Measurements from ENCODE around the gene B4GALT2.

Gene B4GALT2

DNA sequence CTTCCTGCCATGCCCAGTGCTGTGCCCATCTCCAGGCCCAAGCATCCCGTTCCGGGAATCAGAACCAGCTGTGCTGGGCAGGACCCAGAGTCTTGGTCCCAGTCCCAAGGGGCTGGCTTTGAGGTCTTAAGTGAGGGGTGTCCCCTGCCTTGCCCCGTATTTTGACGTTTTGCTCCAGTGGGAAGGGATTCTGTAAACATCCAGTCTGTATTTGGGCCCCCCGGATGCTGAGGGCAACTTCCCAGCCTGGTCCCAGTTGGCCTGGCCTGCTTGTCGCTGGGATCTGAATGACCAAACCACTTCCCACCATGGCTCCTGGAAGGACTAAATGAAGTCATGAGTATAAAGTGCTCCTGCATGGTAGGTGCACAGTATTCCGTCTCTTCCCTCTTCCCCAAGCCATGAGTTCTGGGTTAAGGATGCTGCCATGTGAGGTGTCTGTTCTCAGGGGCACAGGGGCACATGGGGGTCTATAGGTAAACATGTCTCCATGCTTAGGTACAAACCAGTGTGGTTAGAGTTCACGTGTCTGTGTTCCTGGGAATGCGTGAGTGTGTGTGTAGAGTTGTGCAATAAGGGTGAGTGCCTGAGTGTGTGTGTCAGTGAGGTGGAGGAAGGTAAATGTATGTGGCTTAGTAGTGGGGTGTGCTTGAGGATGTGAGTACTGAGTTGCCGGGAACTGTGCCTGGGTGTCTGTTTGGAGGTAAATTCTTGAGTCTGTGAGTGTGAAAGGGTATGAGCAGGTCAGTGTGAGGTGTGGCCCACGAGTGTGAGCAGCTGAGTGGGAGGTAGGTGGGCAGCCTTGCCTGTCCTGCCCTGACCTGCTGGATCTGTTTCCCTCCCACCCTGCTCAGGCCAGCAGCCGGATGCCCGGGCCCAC, 1.5 kb downstream of the B4GALT2 start:
- peak; percentile 36 for DNase-seq (ENCODE audit: low read depth)

DNA sequence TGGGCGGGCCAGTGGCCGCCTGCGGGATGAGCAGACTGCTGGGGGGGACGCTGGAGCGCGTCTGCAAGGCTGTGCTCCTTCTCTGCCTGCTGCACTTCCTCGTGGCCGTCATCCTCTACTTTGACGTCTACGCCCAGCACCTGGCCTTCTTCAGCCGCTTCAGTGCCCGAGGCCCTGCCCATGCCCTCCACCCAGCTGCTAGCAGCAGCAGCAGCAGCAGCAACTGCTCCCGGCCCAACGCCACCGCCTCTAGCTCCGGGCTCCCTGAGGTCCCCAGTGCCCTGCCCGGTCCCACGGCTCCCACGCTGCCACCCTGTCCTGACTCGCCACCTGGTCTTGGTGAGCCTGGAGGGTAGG, 2.1 kb downstream of the B4GALT2 start:
- no peak for DNase-seq (ENCODE audit: low read depth)
- H3K4me3 ChIP-seq (replicated peaks; ENCODE audit: low read depth, low read length): no peak overlapping the region
- TF ChIP-seq, protein P1, sequence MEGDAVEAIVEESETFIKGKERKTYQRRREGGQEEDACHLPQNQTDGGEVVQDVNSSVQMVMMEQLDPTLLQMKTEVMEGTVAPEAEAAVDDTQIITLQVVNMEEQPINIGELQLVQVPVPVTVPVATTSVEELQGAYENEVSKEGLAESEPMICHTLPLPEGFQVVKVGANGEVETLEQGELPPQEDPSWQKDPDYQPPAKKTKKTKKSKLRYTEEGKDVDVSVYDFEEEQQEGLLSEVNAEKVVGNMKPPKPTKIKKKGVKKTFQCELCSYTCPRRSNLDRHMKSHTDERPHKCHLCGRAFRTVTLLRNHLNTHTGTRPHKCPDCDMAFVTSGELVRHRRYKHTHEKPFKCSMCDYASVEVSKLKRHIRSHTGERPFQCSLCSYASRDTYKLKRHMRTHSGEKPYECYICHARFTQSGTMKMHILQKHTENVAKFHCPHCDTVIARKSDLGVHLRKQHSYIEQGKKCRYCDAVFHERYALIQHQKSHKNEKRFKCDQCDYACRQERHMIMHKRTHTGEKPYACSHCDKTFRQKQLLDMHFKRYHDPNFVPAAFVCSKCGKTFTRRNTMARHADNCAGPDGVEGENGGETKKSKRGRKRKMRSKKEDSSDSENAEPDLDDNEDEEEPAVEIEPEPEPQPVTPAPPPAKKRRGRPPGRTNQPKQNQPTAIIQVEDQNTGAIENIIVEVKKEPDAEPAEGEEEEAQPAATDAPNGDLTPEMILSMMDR (IDR thresholded peaks at IDR 0.05; ENCODE audit: low read length, missing control alignments): no peak

More for the DNA sequence above, 1.5 kb downstream of the B4GALT2 start:
- TF ChIP-seq, protein P1 (IDR thresholded peaks at IDR 0.05; ENCODE audit: low read length, missing control alignments): no peak
- peak overlapping the region; percentile 61 for H3K4me3 ChIP-seq (replicated peaks; ENCODE audit: low read depth, low read length)

DNA sequence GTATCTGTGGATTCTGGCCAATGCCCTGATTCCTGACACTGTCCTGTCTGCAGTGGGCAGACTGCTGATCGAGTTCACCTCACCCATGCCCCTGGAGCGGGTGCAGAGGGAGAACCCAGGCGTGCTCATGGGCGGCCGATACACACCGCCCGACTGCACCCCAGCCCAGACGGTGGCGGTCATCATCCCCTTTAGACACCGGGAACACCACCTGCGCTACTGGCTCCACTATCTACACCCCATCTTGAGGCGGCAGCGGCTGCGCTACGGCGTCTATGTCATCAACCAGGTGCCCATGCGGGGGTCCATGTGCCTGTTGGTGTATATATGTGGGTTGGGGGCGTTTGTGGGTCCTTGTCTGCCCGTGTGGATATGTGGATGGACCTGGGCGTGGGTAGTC, 2.6 kb downstream of the B4GALT2 start:
- H3K4me3 ChIP-seq (replicated peaks; ENCODE audit: low read depth, low read length): no peak overlapping the region
- TF ChIP-seq, protein P1 (IDR thresholded peaks at IDR 0.05; ENCODE audit: low read length, missing control alignments): no peak
- DNase-seq (ENCODE audit: low read depth): no peak

DNA sequence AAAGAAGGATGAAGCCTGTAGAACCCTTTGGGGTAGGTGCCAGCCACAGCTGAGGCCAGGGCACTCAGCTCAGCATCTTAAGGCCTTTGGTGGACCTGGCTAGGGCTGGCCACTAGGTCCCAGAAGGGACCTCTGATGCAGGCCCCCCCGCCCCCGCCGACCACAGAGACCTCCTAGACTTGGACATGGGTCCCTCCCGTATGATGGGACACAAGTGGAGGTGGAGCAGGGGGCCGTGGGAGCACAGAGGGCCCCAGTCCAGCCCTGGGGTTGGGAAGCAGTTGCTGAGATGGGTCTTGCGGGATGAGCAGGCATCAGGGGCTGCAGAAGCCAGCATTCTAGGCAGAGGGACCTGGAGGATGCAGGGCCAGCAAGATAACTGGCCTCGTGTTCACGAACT, 3.2 kb downstream of the B4GALT2 start:
- TF ChIP-seq, protein P1 (IDR thresholded peaks at IDR 0.05; ENCODE audit: low read length, missing control alignments): no peak
- no peak overlapping the region for H3K4me3 ChIP-seq (replicated peaks; ENCODE audit: low read depth, low read length)
- DNase-seq (ENCODE audit: low read depth): no peak

DNA sequence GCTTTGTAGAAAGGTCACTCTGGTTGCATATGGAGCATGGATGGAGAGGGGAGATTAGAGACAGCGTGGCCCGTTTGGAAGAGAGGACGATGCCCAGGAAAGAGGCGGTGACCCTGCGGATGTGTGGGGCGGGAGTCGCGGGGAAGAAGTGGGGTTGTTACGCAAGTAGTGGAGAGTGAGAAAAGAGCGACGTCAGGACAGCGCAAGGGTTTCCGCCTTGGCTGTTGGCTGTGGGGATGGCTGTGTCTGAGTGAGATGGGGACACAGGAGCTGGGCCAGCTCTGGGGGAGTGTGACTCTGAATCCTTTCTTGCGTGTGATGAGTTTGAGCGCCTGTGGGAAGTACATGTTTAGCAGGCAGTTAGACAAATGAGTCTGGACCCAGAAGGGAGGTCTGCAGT, 3.8 kb downstream of the B4GALT2 start:
- TF ChIP-seq, protein P1 (IDR thresholded peaks at IDR 0.05; ENCODE audit: low read length, missing control alignments): no peak
- no peak for DNase-seq (ENCODE audit: low read depth)
- H3K4me3 ChIP-seq (replicated peaks; ENCODE audit: low read depth, low read length): no peak overlapping the region

DNA sequence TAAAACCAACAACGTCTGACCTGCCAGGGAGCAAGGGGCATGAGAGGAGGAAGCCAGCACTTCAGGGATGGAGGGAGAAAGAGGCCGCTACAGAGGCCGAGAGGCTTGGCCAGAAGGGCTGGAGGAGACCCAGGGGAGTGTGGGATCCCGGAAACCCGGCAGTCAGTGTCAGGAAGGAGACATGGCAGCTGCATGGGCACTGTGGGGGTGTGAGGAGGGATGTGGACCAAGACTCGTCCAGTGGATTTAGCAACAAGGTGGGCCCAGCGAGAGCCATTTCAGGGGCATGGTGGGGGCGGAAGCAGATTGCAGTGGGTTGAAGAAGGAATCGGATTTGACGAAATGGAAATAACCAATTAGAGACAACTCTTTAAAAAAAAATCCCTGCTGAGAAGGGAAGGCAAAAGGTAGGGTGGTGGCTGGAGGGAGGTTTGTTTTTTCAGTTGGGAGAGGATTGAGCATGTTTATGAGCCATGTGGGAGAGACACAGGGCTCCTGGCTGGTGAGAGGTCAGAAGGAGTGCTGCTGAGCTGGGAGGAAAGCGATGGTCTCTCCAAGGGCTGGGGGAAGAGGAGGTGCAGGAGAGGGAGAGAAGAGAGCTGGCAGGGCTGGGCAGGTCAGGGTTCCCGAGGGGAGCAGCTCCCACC, 4.4 kb downstream of the B4GALT2 start:
- DNase-seq (ENCODE audit: low read depth): no peak
- TF ChIP-seq, protein P1 (IDR thresholded peaks at IDR 0.05; ENCODE audit: low read length, missing control alignments): no peak
- H3K4me3 ChIP-seq (replicated peaks; ENCODE audit: low read depth, low read length): no peak overlapping the region

Data from fibroblast of pulmonary artery (primary cell).